Measurements from ENCODE around the gene TLE6. TPM values are rescaled to one million over a fixed set of nuclear protein-coding genes. Genes with fewer than 3 reads are reported as not detected.
"Not testable (repeated sequence)": the region's sequence is repeated elsewhere in the genome, so short reads cannot be mapped to it uniquely, and the experiment has no call there.

Gene TLE6
- total RNA-seq, 1 donor from 2014 or later: 0.59 TPM

DNA sequence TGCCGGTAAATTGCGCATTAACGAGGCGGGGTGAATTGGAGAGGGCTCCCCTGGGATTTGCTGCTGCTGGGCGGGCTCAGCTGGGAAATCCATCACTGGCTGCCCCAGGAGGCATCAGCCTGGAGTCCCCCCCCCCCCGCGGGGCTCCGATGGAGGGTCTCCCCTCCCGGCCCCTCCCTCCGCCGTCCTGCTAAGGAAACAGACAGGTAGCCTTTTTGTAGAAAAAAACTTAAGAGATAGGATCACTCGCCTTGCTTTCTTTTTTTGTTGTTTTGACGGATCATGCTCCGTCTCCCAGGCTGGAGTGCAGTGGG is 6.8 kb downstream of the TLE6 start:
- no peak for DNase-seq (ENCODE audit: low spot score)
- peaks cover 6% of the 10 kb centered on the region for H3K4me1 Mint-ChIP-seq (ENCODE audit: unreplicated experiment)
- no peaks in the 10 kb centered on the region for H3K9me3 Mint-ChIP-seq (ENCODE audit: unreplicated experiment)
- peaks cover 10% of the 10 kb centered on the region for H3K27me3 Mint-ChIP-seq (ENCODE audit: unreplicated experiment)
- no peak overlapping the region for H3K27ac Mint-ChIP-seq (ENCODE audit: unreplicated experiment)
- H3K4me3 Mint-ChIP-seq (ENCODE audit: unreplicated experiment): no peak overlapping the region
- H3K36me3 Mint-ChIP-seq (ENCODE audit: low read depth, unreplicated experiment): no peaks in the 10 kb centered on the region
- TF ChIP-seq, protein P1, sequence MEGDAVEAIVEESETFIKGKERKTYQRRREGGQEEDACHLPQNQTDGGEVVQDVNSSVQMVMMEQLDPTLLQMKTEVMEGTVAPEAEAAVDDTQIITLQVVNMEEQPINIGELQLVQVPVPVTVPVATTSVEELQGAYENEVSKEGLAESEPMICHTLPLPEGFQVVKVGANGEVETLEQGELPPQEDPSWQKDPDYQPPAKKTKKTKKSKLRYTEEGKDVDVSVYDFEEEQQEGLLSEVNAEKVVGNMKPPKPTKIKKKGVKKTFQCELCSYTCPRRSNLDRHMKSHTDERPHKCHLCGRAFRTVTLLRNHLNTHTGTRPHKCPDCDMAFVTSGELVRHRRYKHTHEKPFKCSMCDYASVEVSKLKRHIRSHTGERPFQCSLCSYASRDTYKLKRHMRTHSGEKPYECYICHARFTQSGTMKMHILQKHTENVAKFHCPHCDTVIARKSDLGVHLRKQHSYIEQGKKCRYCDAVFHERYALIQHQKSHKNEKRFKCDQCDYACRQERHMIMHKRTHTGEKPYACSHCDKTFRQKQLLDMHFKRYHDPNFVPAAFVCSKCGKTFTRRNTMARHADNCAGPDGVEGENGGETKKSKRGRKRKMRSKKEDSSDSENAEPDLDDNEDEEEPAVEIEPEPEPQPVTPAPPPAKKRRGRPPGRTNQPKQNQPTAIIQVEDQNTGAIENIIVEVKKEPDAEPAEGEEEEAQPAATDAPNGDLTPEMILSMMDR (IDR thresholded peaks at IDR 0.05; ENCODE audit: unreplicated experiment): no peak

DNA sequence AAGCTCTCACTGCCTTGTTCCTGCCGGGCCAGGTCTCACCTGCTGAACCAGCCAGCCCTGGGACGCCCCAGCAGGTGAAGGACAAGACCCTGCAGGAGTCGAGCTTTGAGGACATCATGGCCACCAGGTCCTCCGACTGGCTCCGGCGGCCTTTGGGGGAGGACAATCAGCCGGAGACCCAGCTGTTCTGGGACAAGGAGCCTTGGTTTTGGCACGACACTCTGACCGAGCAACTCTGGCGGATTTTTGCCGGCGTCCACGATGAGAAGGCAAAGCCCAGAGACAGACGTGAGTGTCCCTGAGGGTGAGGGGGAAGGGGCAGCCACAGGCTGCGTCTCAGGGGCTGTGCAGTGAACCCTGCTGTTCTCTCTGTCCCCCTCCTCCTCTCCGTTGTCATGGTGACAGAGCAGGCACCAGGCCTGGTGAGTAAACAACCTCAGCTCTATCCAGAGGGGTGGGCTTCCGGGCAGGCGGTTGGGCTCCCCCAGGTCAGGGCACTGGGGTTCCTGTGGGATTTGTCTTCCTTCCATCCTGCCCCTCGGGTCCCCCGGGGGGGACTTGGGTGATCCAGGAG is 9.7 kb downstream of the TLE6 start:
- DNase-seq (ENCODE audit: low spot score): peak; percentile 22
- Mint-ChIP-seq H3K27me3 (ENCODE audit: unreplicated experiment) (peaks cover 9% of the 10 kb centered on the region), H3K4me3 (ENCODE audit: unreplicated experiment) (no peak overlapping the region), H3K4me1 (ENCODE audit: unreplicated experiment) (peaks cover 6% of the 10 kb centered on the region), H3K36me3 (ENCODE audit: low read depth, unreplicated experiment) (no peaks in the 10 kb centered on the region), H3K9me3 (ENCODE audit: unreplicated experiment) (no peaks in the 10 kb centered on the region), H3K27ac (ENCODE audit: unreplicated experiment) (no peak overlapping the region)
- TF ChIP-seq, protein P1 (IDR thresholded peaks at IDR 0.05; ENCODE audit: unreplicated experiment): no peak

DNA sequence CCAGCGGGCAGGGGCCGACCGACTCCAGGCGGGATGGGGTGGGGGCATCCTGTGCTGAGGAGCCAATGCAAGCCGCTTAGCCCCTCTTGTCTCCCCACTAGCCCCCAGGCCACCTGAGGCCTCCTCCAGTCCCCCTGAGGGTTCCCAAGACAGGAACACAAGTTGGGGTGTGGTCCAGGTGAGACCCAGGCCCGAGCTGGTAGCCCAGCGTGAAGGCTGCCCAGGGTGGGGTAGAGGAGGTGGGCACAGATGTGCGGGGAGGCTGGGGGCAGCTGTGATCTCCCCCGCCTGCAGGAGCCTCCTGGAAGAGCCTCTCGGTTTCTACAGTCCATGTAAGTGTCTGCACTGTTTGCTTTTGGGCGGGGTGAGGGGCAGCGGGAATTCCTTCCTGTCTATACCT is 10.4 kb downstream of the TLE6 start:
- Mint-ChIP-seq H3K4me1 (ENCODE audit: unreplicated experiment) (peaks cover 6% of the 10 kb centered on the region), H3K36me3 (ENCODE audit: low read depth, unreplicated experiment) (no peaks in the 10 kb centered on the region), H3K27ac (ENCODE audit: unreplicated experiment) (no peak overlapping the region), H3K27me3 (ENCODE audit: unreplicated experiment) (peaks cover 11% of the 10 kb centered on the region), H3K4me3 (ENCODE audit: unreplicated experiment) (no peak overlapping the region), H3K9me3 (ENCODE audit: unreplicated experiment) (no peaks in the 10 kb centered on the region)
- TF ChIP-seq, protein P1 (IDR thresholded peaks at IDR 0.05; ENCODE audit: unreplicated experiment): no peak
- no peak for DNase-seq (ENCODE audit: low spot score)

DNA sequence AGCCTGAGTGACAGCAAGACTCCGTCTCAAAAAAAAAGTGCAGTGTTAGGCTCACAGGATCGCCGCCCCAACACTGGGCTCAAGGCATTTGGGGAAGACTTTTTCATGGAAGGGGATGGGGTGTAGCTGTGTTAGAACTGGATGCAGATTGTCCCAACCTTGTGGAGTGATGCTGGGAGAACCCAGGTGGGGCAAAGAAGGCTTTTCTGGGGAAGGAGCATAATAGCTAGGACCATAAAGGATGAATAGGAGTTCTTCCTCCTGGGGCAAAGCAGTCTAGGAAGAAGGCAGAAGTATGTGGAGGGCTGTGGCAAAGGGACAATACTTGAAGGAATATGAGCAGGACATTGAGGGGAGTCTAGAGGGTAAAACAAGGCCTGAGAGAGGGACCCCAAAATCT is 11.2 kb downstream of the TLE6 start:
- Mint-ChIP-seq H3K27ac (ENCODE audit: unreplicated experiment) (no peak overlapping the region), H3K36me3 (ENCODE audit: low read depth, unreplicated experiment) (no peaks in the 10 kb centered on the region), H3K9me3 (ENCODE audit: unreplicated experiment) (no peaks in the 10 kb centered on the region), H3K27me3 (ENCODE audit: unreplicated experiment) (peaks cover 5% of the 10 kb centered on the region), H3K4me3 (ENCODE audit: unreplicated experiment) (peak overlapping the region; percentile 4), H3K4me1 (ENCODE audit: unreplicated experiment) (peaks cover 6% of the 10 kb centered on the region)
- TF ChIP-seq, protein P1 (IDR thresholded peaks at IDR 0.05; ENCODE audit: unreplicated experiment): no peak
- no peak for DNase-seq (ENCODE audit: low spot score)

DNA sequence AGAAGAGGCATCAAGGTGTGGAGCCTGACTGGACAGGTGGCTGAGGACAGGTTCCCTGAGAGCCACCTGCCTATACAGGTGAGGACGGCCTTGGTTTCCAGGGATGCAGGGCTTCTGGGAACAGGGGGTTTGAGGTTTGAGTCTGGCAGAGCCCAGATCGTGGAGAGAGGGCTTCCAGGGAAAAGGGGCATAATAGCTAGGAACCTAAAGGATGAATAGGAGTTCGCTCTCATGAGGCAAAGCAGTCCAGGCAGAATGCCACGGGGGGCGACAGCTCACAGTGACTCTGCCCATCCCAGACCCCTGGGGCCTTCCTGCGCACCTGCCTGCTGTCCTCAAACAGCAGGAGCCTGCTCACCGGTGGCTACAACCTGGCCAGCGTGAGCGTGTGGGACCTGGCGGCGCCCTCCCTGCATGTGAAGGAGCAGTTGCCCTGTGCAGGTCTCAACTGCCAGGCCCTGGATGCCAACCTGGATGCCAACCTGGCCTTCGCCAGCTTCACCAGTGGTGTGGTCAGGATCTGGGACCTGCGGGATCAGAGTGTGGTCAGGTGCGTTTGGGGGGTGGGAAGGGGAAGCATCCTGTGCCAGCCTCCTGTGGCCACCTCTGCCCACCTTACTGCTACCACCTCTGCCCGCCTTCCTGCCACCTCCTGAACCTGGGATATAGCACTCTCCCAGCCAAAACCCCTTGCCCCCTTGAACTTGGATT is 12.0 kb downstream of the TLE6 start:
- TF ChIP-seq, protein P1 (IDR thresholded peaks at IDR 0.05; ENCODE audit: unreplicated experiment): no peak
- H3K36me3 Mint-ChIP-seq (ENCODE audit: low read depth, unreplicated experiment): no peaks in the 10 kb centered on the region
- DNase-seq (ENCODE audit: low spot score): no peak
- H3K4me3 Mint-ChIP-seq (ENCODE audit: unreplicated experiment): no peak overlapping the region
- H3K9me3 Mint-ChIP-seq (ENCODE audit: unreplicated experiment): no peaks in the 10 kb centered on the region
- H3K27me3 Mint-ChIP-seq (ENCODE audit: unreplicated experiment): peaks cover 6% of the 10 kb centered on the region
- H3K27ac Mint-ChIP-seq (ENCODE audit: unreplicated experiment): no peak overlapping the region
- H3K4me1 Mint-ChIP-seq (ENCODE audit: unreplicated experiment): peaks cover 6% of the 10 kb centered on the region

DNA sequence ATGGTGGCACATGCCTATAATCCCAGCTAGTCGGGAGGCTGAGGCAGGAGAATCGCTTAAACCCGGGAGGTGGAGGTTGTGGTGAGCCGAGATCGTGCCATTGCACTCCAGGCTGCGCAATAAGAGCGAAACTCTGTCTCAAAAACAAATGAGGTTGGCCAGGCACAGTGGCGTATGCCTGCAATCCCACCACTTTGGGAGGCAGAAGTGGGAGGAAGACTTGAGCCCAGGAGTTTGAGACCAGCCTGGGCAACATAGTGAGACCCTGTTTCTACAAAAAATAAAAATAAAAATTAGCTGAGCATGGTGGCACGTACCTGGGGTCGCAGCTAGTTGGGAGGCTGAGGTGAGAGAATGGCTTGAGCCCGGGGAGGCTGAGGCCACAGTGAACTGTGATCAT is 15.0 kb downstream of the TLE6 start:
- H3K9me3 Mint-ChIP-seq (ENCODE audit: unreplicated experiment); H3K4me1 Mint-ChIP-seq (ENCODE audit: unreplicated experiment); H3K27ac Mint-ChIP-seq (ENCODE audit: unreplicated experiment); DNase-seq (ENCODE audit: low spot score); H3K36me3 Mint-ChIP-seq (ENCODE audit: low read depth, unreplicated experiment); H3K4me3 Mint-ChIP-seq (ENCODE audit: unreplicated experiment): not testable (repeated sequence)
- peaks cover 11% of the 10 kb centered on the region for H3K27me3 Mint-ChIP-seq (ENCODE audit: unreplicated experiment)

Measured in endothelial cell (in vitro differentiated cells).